A549 treated with Mapracorat at 1 μM for 4 hours (cell line): ENCODE results near the gene PRKX. TPM values are rescaled to one million over a fixed set of nuclear protein-coding genes. Genes with fewer than 3 reads are reported as not detected.

Experiments
- total RNA-seq: library from RNA; stranded (reverse); fragments of 200-300 nt; extraction: Qiagen RNA extraction; gene quantifications from 5 replicates; pipeline ENCODE4 v1.2.3, GENCODE V29; 2022

The PRKX gene
- total RNA-seq = 20.3 to 27.7 TPM (median 26.0 TPM) in 5 replicates

DNA sequence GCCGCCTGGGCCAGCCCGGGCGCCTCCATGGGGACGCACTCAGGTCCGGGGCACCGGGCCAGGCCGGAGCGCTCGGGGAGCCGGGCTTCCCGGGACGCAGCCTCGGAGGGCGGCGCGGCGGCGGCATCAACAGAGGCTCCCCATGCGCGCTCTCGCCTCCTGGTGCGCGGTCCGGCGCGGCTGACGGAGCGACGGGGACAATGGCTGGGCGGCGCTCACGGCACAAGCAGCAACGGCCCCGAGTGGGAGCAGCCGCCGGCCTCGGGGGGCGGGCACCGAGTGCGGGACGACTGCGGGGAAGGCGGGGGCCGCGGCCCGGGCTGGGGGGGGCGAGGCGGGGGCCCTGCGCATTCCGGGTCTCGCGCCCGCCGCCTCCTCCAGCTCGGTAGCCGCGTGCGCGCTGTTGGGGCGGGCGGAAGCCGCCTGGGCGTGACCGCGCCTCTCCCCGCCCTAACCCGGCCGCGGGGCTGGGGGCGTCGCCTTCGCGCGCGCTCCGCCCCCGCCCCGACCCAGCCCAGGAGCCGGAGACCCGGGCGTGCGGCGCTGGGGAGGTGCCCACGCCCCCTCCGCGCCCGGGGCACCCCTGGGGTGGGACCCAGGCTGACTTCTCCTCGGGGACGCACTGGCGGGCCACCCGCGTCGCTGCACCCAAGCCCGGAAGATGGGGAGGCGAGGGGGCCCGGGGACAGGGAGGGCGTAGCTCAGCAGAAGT, at the start of gene PRKX:
Gene PRKX (minus strand): TSS at position 425 of the 712 bp plus-strand sequence. CDS start 396 bp downstream, at position 29.

